PC-9 (cell line): ENCODE results near the gene USP38.

Experiments used
- EZH2 ChIP-seq: fragments of 200-600 bp; sonication (generic); IDR thresholded peaks from 2 replicates; pipeline ENCODE4 v1.8.0; 2017; ENCODE audit warnings: antibody characterized with exemption, low read depth
- TF ChIP-seq, protein P1 (sequence below): fragments of 200-600 bp; sonication (generic); conservative IDR thresholded peaks from 2 replicates; pipeline ENCODE4 v1.6.1; 2017; ENCODE audit warnings: mixed run types, antibody characterized with exemption, mild to moderate bottlenecking, moderate library complexity

- TF ChIP-seq, protein P1, sequence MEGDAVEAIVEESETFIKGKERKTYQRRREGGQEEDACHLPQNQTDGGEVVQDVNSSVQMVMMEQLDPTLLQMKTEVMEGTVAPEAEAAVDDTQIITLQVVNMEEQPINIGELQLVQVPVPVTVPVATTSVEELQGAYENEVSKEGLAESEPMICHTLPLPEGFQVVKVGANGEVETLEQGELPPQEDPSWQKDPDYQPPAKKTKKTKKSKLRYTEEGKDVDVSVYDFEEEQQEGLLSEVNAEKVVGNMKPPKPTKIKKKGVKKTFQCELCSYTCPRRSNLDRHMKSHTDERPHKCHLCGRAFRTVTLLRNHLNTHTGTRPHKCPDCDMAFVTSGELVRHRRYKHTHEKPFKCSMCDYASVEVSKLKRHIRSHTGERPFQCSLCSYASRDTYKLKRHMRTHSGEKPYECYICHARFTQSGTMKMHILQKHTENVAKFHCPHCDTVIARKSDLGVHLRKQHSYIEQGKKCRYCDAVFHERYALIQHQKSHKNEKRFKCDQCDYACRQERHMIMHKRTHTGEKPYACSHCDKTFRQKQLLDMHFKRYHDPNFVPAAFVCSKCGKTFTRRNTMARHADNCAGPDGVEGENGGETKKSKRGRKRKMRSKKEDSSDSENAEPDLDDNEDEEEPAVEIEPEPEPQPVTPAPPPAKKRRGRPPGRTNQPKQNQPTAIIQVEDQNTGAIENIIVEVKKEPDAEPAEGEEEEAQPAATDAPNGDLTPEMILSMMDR: no peak
- no peak for TF ChIP-seq EZH2
These were observed 557 bp upstream of the USP38 start for GRCh38 chr4:143184217-143184502.
